ENCODE results near the gene HLA-DOB.

HLA-DOB gene

GRCh38 chr6:32816746-32817204 is at the start of gene HLA-DOB:
Gene HLA-DOB, minus strand, starts transcription at chr6:32817002. Its CDS starts 51 bp downstream, at chr6:32816951.
- DNase-seq (ENCODE audit: low read depth) = no peak

- DNase-seq (ENCODE audit: low read depth) = no peak
Measured at GRCh38 chr6:32865724-32866443, 49.1 kb upstream of the HLA-DOB start.

GRCh38 chr6:32862725-32863124 is 45.9 kb upstream of the HLA-DOB start:
- no peak for DNase-seq (ENCODE audit: low read depth)

DNA sequence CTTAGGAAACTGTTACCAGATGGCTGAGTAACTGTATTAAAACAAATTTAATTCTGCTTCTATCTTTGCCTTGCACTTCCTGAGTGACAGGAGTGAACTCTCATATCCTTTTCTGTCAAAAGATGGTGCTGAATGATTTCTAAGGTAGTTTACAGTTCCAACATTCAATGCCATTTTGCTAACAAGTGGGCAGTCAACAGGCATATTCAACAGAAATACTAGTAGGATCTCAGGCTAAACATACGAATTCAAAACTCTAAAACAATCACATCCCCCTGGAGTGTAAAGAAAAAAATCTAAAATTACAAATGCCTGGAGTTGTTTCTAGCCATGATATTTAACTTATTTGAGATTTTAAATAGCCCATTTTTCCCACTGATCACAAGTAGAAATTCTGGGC is 43.9 kb upstream of the HLA-DOB start:
- DNase-seq (ENCODE audit: low read depth) = no peak

DNA sequence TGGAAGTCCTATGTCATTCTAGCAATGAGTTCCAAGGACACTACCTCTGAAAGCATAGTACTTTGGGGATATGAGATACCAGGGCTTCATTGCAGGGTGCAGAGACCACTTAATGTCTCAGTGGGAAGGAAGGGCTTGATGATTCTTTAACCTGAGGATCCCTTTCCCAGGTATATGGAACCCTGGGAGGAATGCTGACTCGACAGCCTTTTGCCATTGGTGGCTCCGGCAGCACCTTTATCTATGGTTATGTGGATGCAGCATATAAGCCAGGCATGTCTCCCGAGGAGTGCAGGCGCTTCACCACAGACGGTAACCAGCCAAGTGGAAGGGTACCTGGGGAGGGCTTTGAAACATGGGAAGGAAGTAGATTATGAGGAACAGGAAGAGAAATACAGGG is 41.4 kb upstream of the HLA-DOB start:
- DNase-seq (ENCODE audit: low read depth) = no peak

GRCh38 chr6:32857156-32857891 is 40.5 kb upstream of the HLA-DOB start:
- no peak for DNase-seq (ENCODE audit: low read depth)

DNA sequence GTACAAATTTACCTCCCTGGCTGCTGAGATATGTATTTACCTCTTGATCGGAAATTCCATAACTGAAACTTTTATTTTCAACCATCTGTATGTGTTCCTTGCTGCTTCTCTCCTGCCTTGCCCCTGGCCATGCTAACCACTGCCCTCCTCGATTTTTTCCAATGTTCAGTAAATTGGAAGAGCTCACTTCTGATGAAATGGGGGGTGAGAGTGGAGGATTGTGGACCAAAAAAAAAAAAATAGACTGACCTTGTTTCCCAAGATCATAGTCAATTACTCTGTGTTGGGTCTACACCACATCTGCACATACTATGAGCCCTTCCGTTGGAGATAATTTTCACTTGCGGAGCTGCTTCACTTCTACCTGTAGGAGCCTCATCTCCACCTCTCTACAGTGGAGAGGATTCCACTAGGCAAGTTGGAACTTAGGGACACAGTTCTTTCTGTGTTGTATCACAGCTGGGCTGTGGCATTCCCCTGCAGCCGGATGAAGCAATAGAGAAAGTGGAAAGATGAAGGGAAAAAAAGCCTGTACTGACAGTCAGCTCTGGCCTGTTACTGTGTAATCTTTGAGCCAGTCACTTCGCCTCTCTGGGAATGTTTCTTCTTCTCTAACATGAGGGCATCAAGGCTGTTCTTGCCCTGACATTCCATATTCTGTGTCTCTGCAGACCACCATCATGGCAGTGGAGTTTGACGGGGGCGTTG is 38.8 kb upstream of the HLA-DOB start:
- DNase-seq (ENCODE audit: low read depth) = no peak

DNA sequence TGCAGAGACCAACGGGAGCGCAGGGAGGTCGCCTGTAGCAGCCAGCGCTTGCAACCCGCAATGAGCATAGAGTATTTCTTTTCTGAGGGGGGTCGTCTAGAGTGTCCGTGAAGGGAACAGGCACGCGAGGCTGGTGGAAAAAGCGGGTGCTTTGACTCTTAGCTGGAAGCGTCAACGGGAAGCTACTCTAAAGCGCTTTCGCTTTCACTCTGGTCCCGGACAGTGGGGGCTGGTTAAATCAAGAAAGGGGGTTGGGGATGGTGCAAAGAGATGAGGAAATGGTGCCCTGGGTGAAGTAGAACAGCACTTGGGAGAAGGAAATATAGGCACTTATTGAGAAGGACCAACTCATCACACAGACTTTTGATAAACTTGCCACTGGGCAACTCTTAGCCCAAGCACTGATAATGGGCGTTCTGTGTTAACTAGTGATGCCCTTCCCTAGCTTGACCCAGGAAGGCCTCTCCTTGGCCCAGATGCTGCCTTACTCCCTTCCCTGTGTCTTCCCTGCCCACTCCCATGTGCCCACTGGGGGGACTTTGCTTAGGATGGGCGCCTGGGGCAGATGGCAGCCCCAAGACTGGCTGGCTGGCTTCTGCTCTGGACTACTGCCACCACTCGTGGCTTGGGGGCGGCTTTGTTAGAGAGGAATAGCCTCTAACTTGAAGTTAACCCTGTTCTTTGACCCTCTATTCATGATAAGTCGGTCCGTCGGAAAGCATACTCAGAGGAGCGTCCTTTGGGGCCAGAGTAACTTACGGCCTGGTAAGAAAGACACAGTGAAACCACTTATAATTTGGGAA is 37.8 kb upstream of the HLA-DOB start:
- DNase-seq (ENCODE audit: low read depth) = peak; percentile 61

GRCh38 chr6:32853541-32854375 is 37.0 kb upstream of the HLA-DOB start, which contains the start of the genes PSMB9 and TAP1:
Gene PSMB9, plus strand, starts transcription at chr6:32854192. Its CDS starts 38 bp downstream, at chr6:32854230.
Gene TAP1, minus strand, starts transcription at chr6:32853704. Its CDS starts 68 bp downstream, at chr6:32853636.
- DNase-seq (ENCODE audit: low read depth) = peak; percentile 94

GRCh38 chr6:32852844-32853540 is 36.2 kb upstream of the HLA-DOB start:
- DNase-seq (ENCODE audit: low read depth) = no peak

GRCh38 chr6:32852018-32852843 is 35.4 kb upstream of the HLA-DOB start:
- no peak for DNase-seq (ENCODE audit: low read depth)

- no peak for DNase-seq (ENCODE audit: low read depth)
Measured at GRCh38 chr6:32851025-32851424, 34.2 kb upstream of the HLA-DOB start.

GRCh38 chr6:32849126-32849525 is 32.3 kb upstream of the HLA-DOB start:
- no peak for DNase-seq (ENCODE audit: low read depth)

DNA sequence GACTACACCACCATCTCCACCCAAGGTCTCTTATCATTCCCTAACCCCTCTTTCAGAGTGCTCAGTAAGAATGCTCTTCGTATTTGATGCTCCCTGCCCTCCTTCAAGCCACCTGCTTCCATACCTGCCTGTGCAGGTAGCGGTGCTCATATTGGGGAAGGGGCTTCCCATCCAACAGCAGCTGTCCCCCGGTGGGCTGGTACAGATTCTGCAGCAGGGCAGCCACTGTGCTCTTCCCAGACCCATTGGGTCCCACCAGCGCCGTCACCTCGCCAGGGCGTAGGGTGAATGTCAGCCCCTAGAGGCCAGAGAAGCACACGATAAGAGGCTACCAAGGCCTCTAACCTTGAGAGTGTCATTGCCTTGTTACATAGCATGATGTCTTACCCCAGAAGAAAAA is 31.0 kb upstream of the HLA-DOB start:
- DNase-seq (ENCODE audit: low read depth) = no peak

DNA sequence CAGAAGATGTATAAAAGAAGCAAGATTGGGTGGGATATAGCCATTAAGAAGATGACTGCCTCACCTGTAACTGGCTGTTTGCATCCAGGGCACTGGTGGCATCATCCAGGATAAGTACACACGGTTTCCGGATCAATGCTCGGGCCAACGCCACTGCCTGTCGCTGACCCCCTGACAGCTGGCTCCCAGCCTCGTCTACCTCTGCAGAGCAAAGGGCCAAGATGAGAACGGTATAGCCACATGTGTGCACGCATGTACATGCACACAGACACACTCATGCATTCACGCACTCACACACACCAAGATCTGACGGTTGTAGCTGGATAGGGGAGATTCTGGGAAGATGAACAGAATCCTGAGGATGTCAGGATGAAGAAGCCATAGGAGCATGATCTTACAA is 30.2 kb upstream of the HLA-DOB start:
- DNase-seq (ENCODE audit: low read depth) = no peak

GRCh38 chr6:32845384-32845884 is 28.6 kb upstream of the HLA-DOB start:
- peak; percentile 35 for DNase-seq (ENCODE audit: low read depth)

GRCh38 chr6:32844839-32845383 is 28.1 kb upstream of the HLA-DOB start:
- no peak for DNase-seq (ENCODE audit: low read depth)

DNA sequence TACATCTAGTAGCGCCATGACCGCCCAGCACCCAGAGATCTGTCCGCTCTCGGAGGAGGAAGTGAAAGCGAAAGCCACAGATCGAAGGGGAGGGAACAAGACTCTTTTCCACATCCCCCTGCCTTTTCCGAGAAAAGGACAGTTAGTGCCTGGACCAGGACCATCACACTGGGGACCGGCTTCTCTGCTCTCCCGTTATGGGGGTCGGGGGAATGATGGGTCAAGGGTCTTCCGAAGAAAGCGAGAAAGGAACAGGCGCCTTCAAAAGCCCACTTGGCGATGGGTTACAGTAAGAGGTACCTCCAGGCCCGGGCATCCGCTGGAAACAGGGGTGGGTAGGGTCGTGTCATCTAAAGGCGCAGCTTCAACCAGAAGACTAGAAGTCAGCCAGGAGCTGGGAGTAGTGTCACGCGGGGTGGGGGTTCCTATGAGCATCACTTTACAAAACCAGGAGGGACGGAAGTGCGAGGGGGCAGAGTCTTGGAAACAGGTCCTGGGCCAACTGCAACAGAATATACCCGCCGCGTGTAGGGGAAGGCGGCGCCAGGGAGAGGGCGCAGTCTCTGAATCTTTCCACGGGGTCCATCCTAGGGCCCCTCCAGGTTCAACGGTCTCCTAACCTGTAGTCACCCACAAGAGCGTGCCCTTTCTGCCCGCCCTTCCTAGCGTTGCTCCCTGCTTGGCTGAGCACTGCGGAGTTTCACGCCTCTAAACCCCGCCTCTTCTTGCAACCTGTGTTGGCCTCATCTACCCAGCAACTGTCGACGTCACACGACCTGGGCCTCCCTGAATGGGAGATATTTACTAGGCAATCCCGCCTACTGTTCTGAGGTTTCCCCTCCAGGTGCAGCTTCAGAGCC is 27.4 kb upstream of the HLA-DOB start, which contains the start of gene PSMB8:
PSMB8 (minus strand) TSS at position 69 of the 860 bp plus-strand sequence; CDS start at position 18, 51 bp downstream.
- peak; percentile 96 for DNase-seq (ENCODE audit: low read depth)

Data from activated T-cell treated with anti-CD3 and anti-CD28 coated beads for 24 hours (primary cell).